Stimulated activated CD4-positive, alpha-beta T cell treated with anti-CD3 and anti-CD28 coated beads, TNF-alpha, amount 100 ng/mL, for 1 hour (primary cell): ENCODE data around the gene FAM180A.
"Not testable (repeated sequence)": the region's sequence is repeated elsewhere in the genome, so short reads cannot be mapped to it uniquely, and the experiment has no call there.

Experiments used
- DNase-seq, 3 donors: peaks; one replicate each; pipeline ENCODE4 v3.0.0-alpha.2; 2020; ENCODE audit warnings: low read depth in 3 of 3, low spot score in 1 of 3

FAM180A gene

DNA sequence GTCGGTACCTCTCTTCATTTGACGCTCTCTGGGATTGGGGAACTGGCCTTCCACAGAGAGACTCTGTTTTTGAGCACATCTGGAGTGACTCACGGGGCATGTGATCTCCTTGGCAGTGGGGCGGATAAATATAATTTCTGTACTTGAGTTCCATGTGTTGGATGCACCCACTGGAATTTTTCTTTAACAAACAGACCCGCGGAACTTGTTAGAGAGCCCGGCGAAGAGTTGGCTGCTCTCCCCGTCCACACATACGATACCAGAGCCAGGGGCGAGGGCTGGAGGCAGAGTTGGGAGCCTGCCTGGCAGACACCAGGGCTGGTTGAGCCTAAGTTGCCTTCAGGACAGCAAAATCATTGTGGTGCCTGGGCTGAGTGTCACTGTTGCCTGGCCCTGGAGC lies at the start of gene FAM180A:
Gene FAM180A (minus strand): TSS at position 44 of the 400 bp plus-strand sequence. CDS start 233 bp downstream, outside the sequence.
- no peak for DNase-seq

- DNase-seq = no peak
These were observed 49.5 kb upstream of the FAM180A start for GRCh38 chr7:135798095-135798494.

- DNase-seq = no peak
These were observed 47.4 kb upstream of the FAM180A start for GRCh38 chr7:135795846-135796570.

- DNase-seq = no peak
These were observed 45.2 kb upstream of the FAM180A start for GRCh38 chr7:135793841-135794240.

DNA sequence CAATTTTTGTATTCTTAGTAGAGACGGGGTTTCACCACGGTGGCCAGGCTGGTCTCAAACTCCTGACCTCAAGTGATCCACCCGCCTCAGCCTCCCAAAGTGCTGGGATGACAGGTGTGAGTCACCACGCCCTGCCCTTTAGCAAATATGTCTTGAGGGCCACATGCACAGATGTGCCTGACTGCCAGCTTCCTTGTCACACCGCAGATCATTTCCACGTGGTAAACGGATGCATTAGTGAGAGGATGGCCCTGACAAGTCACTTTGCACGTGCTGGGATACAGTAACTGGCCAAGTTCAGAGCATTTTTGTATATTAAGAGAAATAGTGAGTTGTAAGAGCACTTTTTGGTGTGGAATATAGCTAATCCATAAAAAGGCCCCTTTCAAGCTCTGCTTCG lies 44.3 kb upstream of the FAM180A start:
- DNase-seq = no peak

DNA sequence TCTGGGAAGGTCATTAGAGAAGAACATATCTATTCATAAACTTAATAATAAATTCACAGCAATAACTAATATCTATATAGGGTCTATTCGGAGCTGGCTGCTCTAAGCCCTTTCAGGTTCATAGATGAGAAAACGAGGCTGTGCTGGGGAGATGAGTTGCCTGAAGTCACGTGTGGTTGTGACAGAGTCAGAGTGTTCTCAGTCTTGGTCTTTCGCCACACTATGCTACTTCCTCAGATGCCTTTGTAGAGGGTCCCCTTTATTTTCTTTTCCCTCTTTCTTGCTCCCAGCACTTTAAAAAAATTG lies 43.7 kb upstream of the FAM180A start:
- no peak for DNase-seq

GRCh38 chr7:135791543-135792362 lies 43.1 kb upstream of the FAM180A start:
- no peak for DNase-seq

DNA sequence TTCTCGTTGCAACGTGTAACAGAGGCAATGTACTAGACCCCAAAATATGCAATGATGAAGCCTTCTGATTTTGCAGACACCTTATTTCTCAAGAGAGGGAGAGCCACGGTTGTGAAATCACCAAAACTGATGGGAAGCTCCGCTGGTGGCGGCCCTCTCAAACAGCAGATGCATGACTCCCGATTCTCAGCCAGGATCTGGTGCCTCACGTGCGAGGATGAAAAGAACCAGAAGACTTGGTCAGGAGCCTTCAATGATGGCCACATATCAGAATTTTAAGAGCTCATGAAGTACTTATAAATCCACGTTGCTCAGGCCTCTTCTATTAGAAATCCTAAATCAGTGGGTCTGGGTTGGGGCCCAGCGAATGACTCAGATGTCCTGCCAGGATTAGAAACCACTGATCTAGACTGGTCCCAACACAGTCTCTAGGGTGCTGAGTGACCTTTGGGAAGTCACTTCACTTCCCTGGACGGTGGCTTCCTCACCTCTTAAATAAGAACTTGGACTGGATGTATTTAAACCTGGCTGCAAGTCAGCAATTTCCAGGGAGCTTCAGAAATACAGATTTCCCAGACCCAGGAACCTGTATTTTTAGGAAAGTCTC lies 41.9 kb upstream of the FAM180A start:
- no peak for DNase-seq

DNA sequence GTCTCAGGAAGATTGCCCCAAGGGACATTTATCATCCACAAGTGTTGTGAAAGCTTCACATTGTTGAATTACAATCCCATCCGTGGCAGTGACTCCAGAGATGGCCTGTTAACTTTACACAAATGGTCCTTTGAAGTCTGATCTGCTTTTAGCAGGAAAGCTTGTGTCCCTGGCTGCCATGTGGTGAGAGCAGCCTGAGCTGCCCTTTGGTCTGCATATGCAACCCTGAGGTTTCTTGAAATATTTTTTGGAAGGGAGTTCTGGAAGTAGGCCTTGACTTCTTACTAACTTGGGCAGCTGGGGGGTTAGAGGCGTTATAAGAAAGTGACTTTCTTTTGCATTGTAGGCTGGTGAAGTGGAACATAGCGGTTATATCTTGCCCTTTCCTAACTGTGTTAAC lies 41.3 kb upstream of the FAM180A start:
- DNase-seq = no peak

DNA sequence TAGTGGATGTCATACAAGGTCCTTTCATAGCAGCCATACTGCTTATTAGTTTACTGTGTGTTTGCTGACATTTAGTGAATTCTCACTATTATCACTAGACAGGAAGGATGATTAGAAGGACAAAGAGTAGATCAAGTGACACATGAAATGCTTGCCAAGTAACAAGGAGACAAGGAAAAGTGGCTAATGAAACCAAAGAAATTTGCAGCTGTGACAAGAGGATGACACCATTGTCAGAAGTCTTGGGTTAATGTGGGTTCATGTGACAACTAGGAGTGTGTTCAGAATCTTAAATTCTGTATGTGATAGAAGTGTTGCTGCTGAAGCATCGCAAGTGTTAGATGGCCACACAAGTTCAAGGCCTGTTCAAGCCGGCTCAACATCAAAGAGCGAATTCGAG lies 40.8 kb upstream of the FAM180A start:
- DNase-seq = no peak

DNA sequence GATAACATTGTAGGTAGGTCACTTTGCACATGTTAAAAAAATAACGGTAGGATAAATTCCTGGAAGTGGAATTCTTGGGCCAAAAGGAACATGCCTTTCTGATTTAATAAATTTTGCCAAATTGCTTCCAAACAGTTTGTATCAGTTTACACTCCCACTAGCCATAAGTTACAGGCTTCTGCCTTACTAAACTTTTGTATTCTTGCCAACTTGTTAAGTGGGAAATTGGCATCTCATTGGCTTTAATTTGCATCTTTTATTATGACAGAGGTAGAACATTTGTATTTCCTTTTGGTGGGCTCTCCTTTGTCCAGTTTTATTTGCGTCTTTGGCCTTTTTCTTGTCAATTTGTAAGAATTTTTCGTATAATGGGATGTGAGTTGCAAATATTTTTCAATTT lies 38.3 kb upstream of the FAM180A start:
- no peak for DNase-seq

GRCh38 chr7:135785065-135785464 lies 36.5 kb upstream of the FAM180A start:
- DNase-seq = no peak

- no peak for DNase-seq
These were observed 35.4 kb upstream of the FAM180A start for GRCh38 chr7:135784013-135784412.

GRCh38 chr7:135782801-135783200 lies 34.2 kb upstream of the FAM180A start:
- no peak for DNase-seq

- no peak for DNase-seq
These were observed 33.8 kb upstream of the FAM180A start for GRCh38 chr7:135782377-135782776.

DNA sequence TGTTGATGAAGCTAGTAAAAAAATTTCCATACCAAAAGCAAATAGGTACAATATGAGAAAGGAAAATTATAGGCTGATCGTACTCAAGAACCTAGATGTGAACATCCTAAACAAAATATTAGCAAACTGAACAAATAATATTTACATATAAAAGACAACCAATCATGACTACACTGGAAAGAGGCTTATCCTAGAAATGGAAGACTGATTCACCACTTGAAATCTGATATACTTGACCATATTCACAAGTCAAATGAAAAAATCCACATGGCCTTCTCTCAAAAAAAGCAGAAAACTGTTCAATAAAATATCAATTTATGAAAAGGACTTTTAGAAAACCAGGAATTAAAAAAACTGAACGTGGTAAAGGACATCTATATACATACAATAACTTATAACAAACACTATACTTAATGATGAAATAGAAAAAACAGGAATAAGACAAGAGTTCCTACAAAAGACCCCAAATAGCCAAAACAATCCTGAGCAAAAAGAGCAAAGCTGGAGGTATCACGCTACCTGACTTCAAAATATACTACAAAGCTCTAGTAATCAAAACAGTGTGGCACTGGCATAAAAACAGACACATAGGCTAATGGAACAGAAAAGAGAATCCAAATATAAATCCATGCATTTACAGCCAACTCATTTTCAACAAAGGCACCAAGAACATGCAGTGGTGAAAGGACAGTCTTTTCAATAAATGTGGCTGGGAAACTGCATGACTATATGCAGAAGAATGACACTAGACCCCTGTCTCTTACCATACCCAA lies 29.2 kb upstream of the FAM180A start:
- DNase-seq = no peak

DNA sequence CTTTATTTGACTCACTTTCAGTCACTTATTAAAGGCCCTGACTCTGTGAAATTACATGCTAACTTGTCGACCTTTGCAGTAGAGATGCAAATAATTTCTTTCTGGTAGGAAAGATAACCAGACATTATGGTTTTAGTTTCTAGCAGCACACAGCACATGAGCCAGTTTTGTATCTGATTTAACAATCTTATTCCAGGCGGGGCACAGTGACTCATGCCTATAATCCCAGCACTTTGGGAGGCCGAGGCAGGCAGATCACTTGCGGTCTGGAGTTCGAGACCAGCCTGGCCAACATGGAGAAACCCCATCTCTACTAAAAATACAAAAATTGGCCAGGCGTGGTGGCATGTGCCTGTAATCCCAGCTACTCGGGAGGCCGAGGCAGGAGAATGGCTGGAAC lies 27.3 kb upstream of the FAM180A start:
- DNase-seq = not testable (repeated sequence)

DNA sequence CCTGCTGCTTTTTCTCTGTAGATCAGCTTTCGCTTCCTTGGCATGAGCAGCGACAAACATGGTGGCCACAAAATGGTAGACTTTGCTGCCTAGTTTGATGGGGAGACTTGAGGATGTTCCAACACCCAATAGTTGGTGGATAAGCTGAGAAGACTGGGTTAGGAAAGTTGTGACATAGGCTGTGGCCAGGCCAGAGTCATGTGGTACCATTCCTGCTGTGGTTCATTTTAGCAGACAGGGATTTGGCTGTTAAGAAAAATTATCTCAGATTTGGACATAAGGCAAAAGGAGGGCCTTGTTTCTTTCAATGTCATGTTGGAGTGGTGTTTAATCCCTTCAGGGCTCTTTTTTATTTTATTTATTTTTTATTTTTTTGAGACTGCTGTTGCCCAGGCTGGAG lies 26.6 kb upstream of the FAM180A start:
- DNase-seq = no peak

DNA sequence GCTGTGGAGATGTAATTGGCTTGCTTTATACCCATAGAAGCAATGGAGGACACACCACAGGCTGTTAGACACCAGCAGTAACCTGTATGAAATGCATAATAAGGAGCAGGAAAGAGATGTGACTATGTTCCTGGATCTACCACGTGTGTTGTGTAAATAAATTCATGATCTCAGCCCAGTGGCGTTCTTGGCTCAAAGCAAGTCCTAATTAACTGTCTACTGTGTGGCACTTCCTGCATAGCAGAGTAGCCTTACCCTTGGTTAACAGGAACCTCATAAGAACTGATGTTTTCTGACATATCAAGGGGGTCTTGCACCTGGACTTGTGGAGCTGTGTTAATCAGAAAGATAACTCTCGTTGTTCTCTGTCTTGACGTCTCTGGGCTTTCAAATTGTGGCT lies 25.7 kb upstream of the FAM180A start:
- DNase-seq = no peak

DNA sequence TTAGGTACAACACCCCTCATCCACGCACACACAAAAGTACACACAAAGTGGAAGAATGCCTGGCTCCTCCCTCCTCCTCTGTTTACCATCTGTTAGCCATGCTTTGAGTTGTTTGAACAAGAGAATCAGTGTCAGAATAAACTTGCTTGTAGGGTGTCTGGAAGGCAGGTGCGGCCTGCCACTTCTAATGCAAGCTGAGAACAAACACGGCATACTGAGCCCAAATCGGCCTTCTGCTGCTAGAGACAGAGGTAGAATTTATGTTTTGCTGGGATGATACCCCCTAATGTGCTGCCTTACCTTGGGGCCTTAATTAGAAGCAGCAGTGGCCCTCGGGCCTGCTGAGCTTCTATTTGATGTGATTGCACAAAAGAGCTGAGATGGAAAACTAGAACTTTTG lies 24.9 kb upstream of the FAM180A start:
- no peak for DNase-seq

DNA sequence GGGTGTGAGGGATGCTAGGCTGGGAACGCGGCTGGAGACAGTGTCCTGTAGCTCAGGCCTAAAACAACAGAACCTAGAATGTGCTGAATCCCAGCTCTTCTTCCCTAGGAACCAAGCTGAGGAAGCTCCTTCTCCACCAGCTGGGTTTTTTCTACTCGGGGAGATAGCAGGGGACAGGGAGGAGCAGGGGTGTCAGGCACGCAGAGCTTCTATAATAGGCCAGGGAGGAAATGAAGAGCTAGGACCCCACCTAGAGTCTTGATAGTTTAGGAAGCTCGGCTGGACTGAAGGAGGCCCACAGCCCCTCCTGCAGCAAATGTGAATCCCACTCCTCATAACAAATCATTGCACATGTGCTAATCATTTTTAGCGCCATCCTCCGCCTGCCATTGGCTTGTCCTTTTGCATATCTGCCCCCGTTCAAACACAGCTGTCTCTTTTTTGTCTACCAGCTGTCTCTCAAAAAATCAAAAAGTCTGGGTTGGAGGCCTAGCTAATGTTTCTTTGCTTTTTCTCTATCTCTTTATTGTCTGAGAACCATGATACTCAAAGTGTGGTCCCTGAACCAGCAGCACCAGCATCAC lies 24.1 kb upstream of the FAM180A start:
- DNase-seq = no peak
